ENCODE results near the gene MNX1. TPM values are rescaled to one million over a fixed set of nuclear protein-coding genes. Genes with fewer than 3 reads are reported as not detected.

Gene MNX1
- total RNA-seq, 1 experiment from 2014 or later = 2.6 TPM

DNA sequence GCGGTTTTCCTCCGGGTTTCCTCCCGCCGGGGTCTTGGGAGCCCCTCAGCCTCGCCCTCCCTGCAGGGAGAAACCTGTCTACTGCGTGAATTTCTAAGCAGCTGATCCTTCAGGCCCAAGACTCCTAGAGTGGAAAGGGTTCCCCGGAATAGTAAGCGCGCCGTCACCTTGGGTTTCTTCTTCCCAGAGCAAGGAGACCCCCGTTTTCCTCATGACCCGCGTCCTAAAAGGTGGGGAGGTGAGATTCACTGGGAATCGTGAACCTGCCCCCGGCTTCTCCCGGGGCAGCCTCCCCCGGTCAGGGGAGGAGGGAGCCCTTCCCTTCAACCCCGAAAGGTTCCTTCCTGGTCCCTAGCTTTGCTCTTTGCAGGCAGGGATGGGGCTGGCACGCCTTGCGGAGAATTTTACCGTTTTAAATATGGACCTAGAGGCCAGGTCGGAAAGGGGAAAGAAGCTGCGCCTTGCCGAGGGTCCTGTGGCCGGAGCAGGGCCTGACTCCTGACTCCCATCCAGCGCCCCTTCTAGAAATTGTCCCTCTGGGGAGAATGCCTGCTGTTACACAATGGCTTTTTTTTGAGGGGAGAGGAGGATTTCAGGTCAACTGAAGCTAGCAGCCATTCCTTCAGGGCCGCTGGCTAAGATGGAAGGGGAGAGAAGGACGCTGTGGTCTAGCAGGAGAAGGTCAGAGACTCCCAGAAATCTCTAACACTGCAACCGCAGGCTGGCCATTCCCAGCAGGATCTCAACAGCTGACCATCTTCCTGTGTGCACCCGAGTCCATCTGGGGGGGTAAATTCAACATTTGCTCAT, 11.6 kb upstream of the MNX1 start:
- DNase-seq = no peak
- no peaks in the 10 kb centered on the region for H3K36me3 ChIP-seq (ENCODE audit: low read depth, low read length)
- no peaks in the 10 kb centered on the region for H3K9me3 ChIP-seq (ENCODE audit: low read length)
- H3K79me2 ChIP-seq (ENCODE audit: low read length) = no peaks in the 10 kb centered on the region
- ChIA-PET POLR2A (ENCODE audit: unreplicated experiment) (no interaction called here), CTCF (no interaction called here)
- no peak overlapping the region for H3K4me3 ChIP-seq (ENCODE audit: low read length)
- no TSS peak for BruUV-seq (replicated peaks)
- peaks cover 89% of the 10 kb centered on the region for H3K27me3 ChIP-seq (ENCODE audit: low read length)
- ATAC-seq = no peak
- no peak overlapping the region for H3K4me2 ChIP-seq (ENCODE audit: low read length)
- no peak overlapping the region for H2AFZ ChIP-seq (ENCODE audit: low read length)
- no peaks in the 10 kb centered on the region for H3F3A ChIP-seq (ENCODE audit: low read length, unreplicated experiment)
- TF ChIP-seq CTCF (conservative IDR thresholded peaks at IDR 0.05; ENCODE audit: low read depth, low read length) (no peak), EZH2phosphoT487 (IDR thresholded peaks at IDR 0.05; ENCODE audit: borderline replicate concordance, low read length) (0 out of 2 replicates have a peak, but pooled peaks have one; percentile 24)
- H3K9ac ChIP-seq (ENCODE audit: low read length) = no peak overlapping the region
- H3K27ac ChIP-seq (ENCODE audit: low read length) = no peak overlapping the region
- no peaks in the 10 kb centered on the region for H3K4me1 ChIP-seq (ENCODE audit: insufficient read depth, low read length)
- no peaks in the 10 kb centered on the region for H4K20me1 ChIP-seq (ENCODE audit: low read length)
- intact Hi-C loops (cut with micrococcal nuclease) = loop anchor here (10.0 kb wide), 1 partner anchor 113 kb away; the partner anchor contains the start of gene UBE3C
- H3K9me2 ChIP-seq (replicated peaks; ENCODE audit: low read length) = no peaks in the 10 kb centered on the region

DNA sequence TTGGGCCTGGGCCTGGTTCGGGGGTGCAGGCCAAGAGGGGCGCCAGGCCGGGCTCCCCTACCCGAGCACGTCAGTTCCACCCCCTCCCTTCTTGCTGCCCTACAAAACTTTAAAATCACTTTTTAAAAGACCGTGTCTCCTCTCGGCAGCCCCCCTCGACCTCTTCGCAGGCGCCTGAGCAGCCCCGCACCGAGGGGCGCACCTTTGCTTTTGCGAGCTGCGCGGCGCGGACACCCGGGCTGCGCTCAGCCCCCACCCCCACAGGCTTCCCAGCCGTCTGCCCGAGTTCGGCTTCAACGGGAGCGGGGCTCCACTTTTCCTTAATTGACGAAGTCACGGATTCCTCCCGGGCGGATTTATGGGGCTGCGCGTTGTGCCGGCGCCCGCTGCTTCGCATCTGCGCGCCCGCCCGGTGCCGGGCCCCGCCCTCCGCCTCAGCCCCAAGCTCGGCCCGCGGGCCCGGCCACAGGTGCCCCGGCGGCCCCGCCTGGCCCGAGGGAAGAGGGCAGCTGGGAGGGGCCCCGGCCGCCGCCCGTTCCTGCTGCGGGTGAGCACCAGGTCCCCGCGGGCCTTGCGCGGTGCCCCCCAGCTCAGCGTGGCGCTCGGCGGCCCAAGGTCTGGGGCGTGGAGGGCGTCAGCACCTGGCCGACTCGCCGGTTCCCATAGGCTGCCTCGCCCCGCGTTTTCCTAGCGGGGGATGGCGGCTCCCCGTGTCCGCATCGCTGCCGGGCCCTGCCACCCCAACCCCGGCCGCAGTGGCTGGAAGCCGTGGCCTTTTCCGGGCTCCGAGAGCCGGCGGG, 10.8 kb upstream of the MNX1 start:
- intact Hi-C loops (cut with micrococcal nuclease) = loop anchor here (10.0 kb wide), 1 partner anchor 114 kb away; the partner anchor contains the start of gene UBE3C
- H3K4me2 ChIP-seq (ENCODE audit: low read length) = no peak overlapping the region
- ATAC-seq (no peak), DNase-seq (no peak)
- no peak overlapping the region for H2AFZ ChIP-seq (ENCODE audit: low read length)
- H3K4me1 ChIP-seq (ENCODE audit: insufficient read depth, low read length) = no peaks in the 10 kb centered on the region
- no peaks in the 10 kb centered on the region for H3K79me2 ChIP-seq (ENCODE audit: low read length)
- TF ChIP-seq EZH2phosphoT487 (IDR thresholded peaks at IDR 0.05; ENCODE audit: borderline replicate concordance, low read length) = 0 out of 2 replicates have a peak, but pooled peaks have one; percentile 25
- TF ChIP-seq CTCF (conservative IDR thresholded peaks at IDR 0.05; ENCODE audit: low read depth, low read length) = no peak
- TF ChIP-seq EZH2 (IDR thresholded peaks at IDR 0.05; ENCODE audit: low read length, unreplicated experiment) = peak; percentile 25
- no peaks in the 10 kb centered on the region for H3K9me3 ChIP-seq (ENCODE audit: low read length)
- ChIA-PET POLR2A (ENCODE audit: unreplicated experiment) (no interaction called here), CTCF (no interaction called here)
- H3K9me2 ChIP-seq (replicated peaks; ENCODE audit: low read length) = no peaks in the 10 kb centered on the region
- no TSS peak for BruUV-seq (replicated peaks)
- no peaks in the 10 kb centered on the region for H3K36me3 ChIP-seq (ENCODE audit: low read depth, low read length)
- H3K27me3 ChIP-seq (ENCODE audit: low read length) = peaks cover 94% of the 10 kb centered on the region
- H4K20me1 ChIP-seq (ENCODE audit: low read length) = no peaks in the 10 kb centered on the region
- H3K4me3 ChIP-seq (ENCODE audit: low read length) = no peak overlapping the region
- no peak overlapping the region for H3K27ac ChIP-seq (ENCODE audit: low read length)
- no peaks in the 10 kb centered on the region for H3F3A ChIP-seq (ENCODE audit: low read length, unreplicated experiment)
- H3K9ac ChIP-seq (ENCODE audit: low read length) = no peak overlapping the region

Measured in PC-3 (cell line).